GM19468 (cell line): ENCODE measurements around the gene SUSD4.

Source experiments
- ATAC-seq: cut with Tn5 transposase; IDR thresholded peaks from one replicate; pipeline ENCODE4 v1.9.1; 2021; ENCODE audit warnings: mild to moderate bottlenecking, moderate library complexity, moderate number of reproducible peaks; ENCODE audit not compliant: unreplicated experiment; ENCODE audit errors: extremely low read depth

The SUSD4 gene

GRCh38 chr1:223201967-223202366 is 162.0 kb downstream of the SUSD4 start:
- no peak for ATAC-seq

GRCh38 chr1:223200903-223201302 is 163.1 kb downstream of the SUSD4 start:
- ATAC-seq: no peak

- ATAC-seq: no peak
Measured at GRCh38 chr1:223199094-223199647, 164.8 kb downstream of the SUSD4 start.

- ATAC-seq: no peak
Measured at GRCh38 chr1:223198628-223198965, 165.4 kb downstream of the SUSD4 start.

- no peak for ATAC-seq
Measured at GRCh38 chr1:223197923-223198627, 165.9 kb downstream of the SUSD4 start.

GRCh38 chr1:223189903-223190724 is 173.9 kb downstream of the SUSD4 start:
- no peak for ATAC-seq

GRCh38 chr1:223189525-223189902 is 174.5 kb downstream of the SUSD4 start:
- ATAC-seq: no peak

- ATAC-seq: no peak
Measured at GRCh38 chr1:223188618-223189356, 175.2 kb downstream of the SUSD4 start.

GRCh38 chr1:223186800-223187199 is 177.2 kb downstream of the SUSD4 start:
- no peak for ATAC-seq

GRCh38 chr1:223183268-223183862 is 180.6 kb downstream of the SUSD4 start:
- no peak for ATAC-seq

GRCh38 chr1:223180731-223181321 is 183.2 kb downstream of the SUSD4 start:
- ATAC-seq: no peak

- ATAC-seq: no peak
Measured at GRCh38 chr1:223179786-223180185, 184.2 kb downstream of the SUSD4 start.

- ATAC-seq: no peak
Measured at GRCh38 chr1:223179280-223179679, 184.7 kb downstream of the SUSD4 start.

GRCh38 chr1:223177681-223178080 is 186.3 kb downstream of the SUSD4 start:
- ATAC-seq: no peak

- no peak for ATAC-seq
Measured at GRCh38 chr1:223176437-223176836, 187.5 kb downstream of the SUSD4 start.

- ATAC-seq: no peak
Measured at GRCh38 chr1:223175633-223176032, 188.3 kb downstream of the SUSD4 start.

GRCh38 chr1:223175032-223175431 is 188.9 kb downstream of the SUSD4 start:
- ATAC-seq: no peak
